GM12878 (cell line): ENCODE data around the gene PLEKHG1. TPM values are rescaled to one million over a fixed set of nuclear protein-coding genes. Genes with fewer than 3 reads are reported as not detected.
A peak's percentile ranks its signal among the peaks of the same experiment; 100 is the strongest.

Experiments
- BACH1 ChIP-seq: fragments of 450-650 bp; IDR thresholded peaks from 2 replicates; pipeline ENCODE4 v1.6.1; 2017; ENCODE audit warnings: mild to moderate bottlenecking, borderline replicate concordance
- BHLHE40 ChIP-seq, 2 experiments: fragments of 450-650 bp in 1 of 2; IDR thresholded peaks; 2 replicates each; pipeline ENCODE4 v1.6.1; 2011 to 2017; ENCODE audit warnings: low read depth in 2 of 2, borderline replicate concordance in 1 of 2, improper control_type of control experiment in 1 of 2, low read length in 1 of 2, mild to moderate bottlenecking in 1 of 2
- ESRRA ChIP-seq: IDR thresholded peaks from 2 replicates; pipeline ENCODE4 v1.6.1; 2012; ENCODE audit warnings: mild to moderate bottlenecking, low read length, improper control_type of control experiment
- HCFC1 ChIP-seq: fragments of 150-350 bp; IDR thresholded peaks from 2 replicates; pipeline ENCODE4 v1.6.1; 2014; ENCODE audit warnings: low read length
- KAT2A ChIP-seq: conservative IDR thresholded peaks from 2 replicates; pipeline ENCODE4 v1.6.1; 2011; ENCODE audit warnings: low read depth, low read length; ENCODE audit not compliant: control insufficient read depth
- MEF2A ChIP-seq: IDR thresholded peaks from 2 replicates; pipeline ENCODE4 v1.6.1; 2011; ENCODE audit warnings: low read depth, mild to moderate bottlenecking, low read length, moderate library complexity; ENCODE audit not compliant: insufficient read depth
- MEF2B ChIP-seq: fragments of 450-650 bp; IDR thresholded peaks from 2 replicates; pipeline ENCODE4 v1.6.1; 2018; ENCODE audit warnings: mild to moderate bottlenecking, moderate library complexity; ENCODE audit not compliant: partially characterized antibody, poor library complexity, severe bottlenecking
- MTA3 ChIP-seq: IDR thresholded peaks from 2 replicates; pipeline ENCODE4 v1.6.1; 2012; ENCODE audit warnings: low read length, inconsistent platforms, borderline replicate concordance
- MYC ChIP-seq: IDR thresholded peaks from 2 replicates; pipeline ENCODE4 v1.6.1; 2011; ENCODE audit warnings: mild to moderate bottlenecking, low read length, moderate library complexity, inconsistent platforms; ENCODE audit not compliant: insufficient read depth, insufficient replicate concordance, insufficient read length, severe bottlenecking
- NRF1 ChIP-seq: conservative IDR thresholded peaks from 2 replicates; pipeline ENCODE4 v1.6.1; 2011; ENCODE audit warnings: mild to moderate bottlenecking, low read depth, low read length, improper control_type of control experiment
- PML ChIP-seq: IDR thresholded peaks from 2 replicates; pipeline ENCODE4 v1.6.1; 2012; ENCODE audit warnings: low read length, inconsistent platforms
- POLR2A ChIP-seq: IDR thresholded peaks from 2 replicates; pipeline ENCODE4 v1.6.1; 2011; ENCODE audit warnings: low read depth, mild to moderate bottlenecking, low read length
- RUNX3 ChIP-seq: IDR thresholded peaks from 2 replicates; pipeline ENCODE4 v1.6.1; 2012; ENCODE audit warnings: low read length, inconsistent platforms
- SPI1 ChIP-seq: IDR thresholded peaks from 2 replicates; pipeline ENCODE4 v1.6.1; 2011; ENCODE audit warnings: low read depth, mild to moderate bottlenecking, low read length, moderate library complexity, borderline replicate concordance; ENCODE audit not compliant: insufficient read depth
- TARDBP ChIP-seq: IDR thresholded peaks from 2 replicates; pipeline ENCODE4 v1.6.1; 2016; ENCODE audit warnings: borderline replicate concordance
- YY1 ChIP-seq: IDR thresholded peaks from 2 replicates; pipeline ENCODE4 v1.6.1; 2011; ENCODE audit warnings: low read depth, mild to moderate bottlenecking, low read length
- ZSCAN29 ChIP-seq: fragments of 450-650 bp; IDR thresholded peaks from 2 replicates; pipeline ENCODE4 v1.6.1; 2017; ENCODE audit warnings: mild to moderate bottlenecking, moderate library complexity
- polyA plus RNA-seq, 11 experiments: library from polyadenylated mRNA; depleted of rRNA in 4 of 11; unstranded in 6 of 11; stranded (reverse) in 5 of 11; fragments of >200 nt; fragmentation: Nextera tagmentation in 4 of 11; fragmentation: Illumina TruSeq in 1 of 11; extraction: Ambion mirVana in 4 of 11; extraction: Trizol in 1 of 11; gene quantifications; 1 replicate in 1 of 11; 2 replicates in 10 of 11; pipeline versions ENCODE4 v1.2.1 to v1.2.3, GENCODE V29; 2011 to 2016; ENCODE audit warnings: inconsistent platforms in 2 of 11, missing spikeins in 2 of 11, low read depth in 1 of 11
- total RNA-seq, 4 experiments: library from RNA; depleted of rRNA in 3 of 4; stranded (reverse); fragments of >200 nt in 3 of 4; fragmentation: Illumina TruSeq in 1 of 4; extraction: Trizol in 1 of 4; gene quantifications; 2 replicates each; pipeline versions ENCODE4 v1.2.1 to v1.2.3, GENCODE V29; 2013 to 2021
- TF ChIP-seq, protein P1 (sequence below): IDR thresholded peaks from 2 replicates; pipeline ENCODE4 v1.6.1; 2012; ENCODE audit warnings: improper control_type of control experiment, low read depth, low read length; ENCODE audit not compliant: insufficient replicate concordance
- TF ChIP-seq, protein P2 (sequence below): fragments of 450-650 bp; IDR thresholded peaks from 2 replicates; pipeline ENCODE4 v1.6.1; 2017; ENCODE audit warnings: mild to moderate bottlenecking, low read depth, inconsistent platforms; ENCODE audit not compliant: poor library complexity, severe bottlenecking
- TF ChIP-seq, protein P3 (sequence below): IDR thresholded peaks from 2 replicates; pipeline ENCODE4 v1.6.1; 2012; ENCODE audit warnings: low read length, inconsistent platforms
- TF ChIP-seq, protein P4 (sequence below): IDR thresholded peaks from 2 replicates; pipeline ENCODE4 v1.6.1; 2011; ENCODE audit warnings: low read depth, low read length, improper control_type of control experiment, borderline replicate concordance

Gene PLEKHG1
- total and polyA plus RNA-seq, 10 of the 15 experiments (the other 5 are each of a cell fraction or from before 2014, with no cell fraction given), result 0.77 to 17.2 (median 4.9) TPM

DNA sequence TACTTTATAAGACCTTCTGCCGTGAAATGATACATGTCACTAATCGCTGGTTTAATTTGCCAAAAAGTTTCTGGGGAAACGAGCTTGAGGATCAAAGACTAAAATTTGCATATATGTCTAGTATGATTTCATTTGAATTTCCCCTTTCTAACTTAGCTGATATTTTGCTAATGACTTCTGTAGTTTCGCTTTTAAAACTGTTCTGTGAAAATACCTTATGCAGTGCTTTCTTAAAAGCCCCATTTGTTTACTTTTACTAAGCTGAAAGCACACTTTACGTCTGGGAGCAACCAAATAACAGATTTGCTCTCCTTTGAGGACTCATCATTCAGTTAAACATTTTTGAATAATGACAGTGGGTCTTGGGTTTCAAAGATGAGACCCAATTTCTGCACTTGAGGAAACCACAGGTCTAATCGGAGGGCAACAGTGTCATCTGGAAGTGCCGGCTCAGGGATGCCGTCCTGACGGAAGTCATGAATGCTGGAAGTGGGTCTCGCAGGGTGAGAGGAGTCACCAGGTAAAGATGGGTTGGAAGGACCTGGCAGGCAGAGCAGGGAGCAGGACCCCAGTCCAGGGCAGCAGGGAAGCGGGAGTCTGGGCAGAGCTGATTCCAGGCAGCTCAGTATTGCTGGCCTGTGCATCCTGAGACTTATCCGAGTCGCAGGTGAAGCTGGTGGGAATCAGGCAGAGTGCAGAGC, 33.2 kb downstream of the PLEKHG1 start (continued):
- TF ChIP-seq, protein P1, sequence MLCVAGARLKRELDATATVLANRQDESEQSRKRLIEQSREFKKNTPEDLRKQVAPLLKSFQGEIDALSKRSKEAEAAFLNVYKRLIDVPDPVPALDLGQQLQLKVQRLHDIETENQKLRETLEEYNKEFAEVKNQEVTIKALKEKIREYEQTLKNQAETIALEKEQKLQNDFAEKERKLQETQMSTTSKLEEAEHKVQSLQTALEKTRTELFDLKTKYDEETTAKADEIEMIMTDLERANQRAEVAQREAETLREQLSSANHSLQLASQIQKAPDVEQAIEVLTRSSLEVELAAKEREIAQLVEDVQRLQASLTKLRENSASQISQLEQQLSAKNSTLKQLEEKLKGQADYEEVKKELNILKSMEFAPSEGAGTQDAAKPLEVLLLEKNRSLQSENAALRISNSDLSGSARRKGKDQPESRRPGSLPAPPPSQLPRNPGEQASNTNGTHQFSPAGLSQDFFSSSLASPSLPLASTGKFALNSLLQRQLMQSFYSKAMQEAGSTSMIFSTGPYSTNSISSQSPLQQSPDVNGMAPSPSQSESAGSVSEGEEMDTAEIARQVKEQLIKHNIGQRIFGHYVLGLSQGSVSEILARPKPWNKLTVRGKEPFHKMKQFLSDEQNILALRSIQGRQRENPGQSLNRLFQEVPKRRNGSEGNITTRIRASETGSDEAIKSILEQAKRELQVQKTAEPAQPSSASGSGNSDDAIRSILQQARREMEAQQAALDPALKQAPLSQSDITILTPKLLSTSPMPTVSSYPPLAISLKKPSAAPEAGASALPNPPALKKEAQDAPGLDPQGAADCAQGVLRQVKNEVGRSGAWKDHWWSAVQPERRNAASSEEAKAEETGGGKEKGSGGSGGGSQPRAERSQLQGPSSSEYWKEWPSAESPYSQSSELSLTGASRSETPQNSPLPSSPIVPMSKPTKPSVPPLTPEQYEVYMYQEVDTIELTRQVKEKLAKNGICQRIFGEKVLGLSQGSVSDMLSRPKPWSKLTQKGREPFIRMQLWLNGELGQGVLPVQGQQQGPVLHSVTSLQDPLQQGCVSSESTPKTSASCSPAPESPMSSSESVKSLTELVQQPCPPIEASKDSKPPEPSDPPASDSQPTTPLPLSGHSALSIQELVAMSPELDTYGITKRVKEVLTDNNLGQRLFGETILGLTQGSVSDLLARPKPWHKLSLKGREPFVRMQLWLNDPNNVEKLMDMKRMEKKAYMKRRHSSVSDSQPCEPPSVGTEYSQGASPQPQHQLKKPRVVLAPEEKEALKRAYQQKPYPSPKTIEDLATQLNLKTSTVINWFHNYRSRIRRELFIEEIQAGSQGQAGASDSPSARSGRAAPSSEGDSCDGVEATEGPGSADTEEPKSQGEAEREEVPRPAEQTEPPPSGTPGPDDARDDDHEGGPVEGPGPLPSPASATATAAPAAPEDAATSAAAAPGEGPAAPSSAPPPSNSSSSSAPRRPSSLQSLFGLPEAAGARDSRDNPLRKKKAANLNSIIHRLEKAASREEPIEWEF, result no peak
- no peak for TF ChIP-seq SPI1
- TF ChIP-seq NRF1, result no peak
- TF ChIP-seq HCFC1, result no peak
- TF ChIP-seq MEF2A, result no peak
- no peak for TF ChIP-seq TARDBP
- 0 out of 2 replicates have a peak, but pooled peaks have one; percentile 33 for TF ChIP-seq MTA3
- TF ChIP-seq BHLHE40 (IDR thresholded peaks at IDR 0.05; ENCODE audit: borderline replicate concordance in 1 of 2, low read depth in 2 of 2, low read length in 1 of 2), result 0 out of 4 replicates have a peak, but pooled peaks of 1 of the 2 experiments have one; percentile 37
- peak; percentile 57; the same call in 1 of the 2 replicates for TF ChIP-seq PML
- peak; percentile 45; the same call in 1 of the 2 replicates for TF ChIP-seq POLR2A
- no peak for TF ChIP-seq MYC
- no peak for TF ChIP-seq KAT2A
- TF ChIP-seq, protein P2, sequence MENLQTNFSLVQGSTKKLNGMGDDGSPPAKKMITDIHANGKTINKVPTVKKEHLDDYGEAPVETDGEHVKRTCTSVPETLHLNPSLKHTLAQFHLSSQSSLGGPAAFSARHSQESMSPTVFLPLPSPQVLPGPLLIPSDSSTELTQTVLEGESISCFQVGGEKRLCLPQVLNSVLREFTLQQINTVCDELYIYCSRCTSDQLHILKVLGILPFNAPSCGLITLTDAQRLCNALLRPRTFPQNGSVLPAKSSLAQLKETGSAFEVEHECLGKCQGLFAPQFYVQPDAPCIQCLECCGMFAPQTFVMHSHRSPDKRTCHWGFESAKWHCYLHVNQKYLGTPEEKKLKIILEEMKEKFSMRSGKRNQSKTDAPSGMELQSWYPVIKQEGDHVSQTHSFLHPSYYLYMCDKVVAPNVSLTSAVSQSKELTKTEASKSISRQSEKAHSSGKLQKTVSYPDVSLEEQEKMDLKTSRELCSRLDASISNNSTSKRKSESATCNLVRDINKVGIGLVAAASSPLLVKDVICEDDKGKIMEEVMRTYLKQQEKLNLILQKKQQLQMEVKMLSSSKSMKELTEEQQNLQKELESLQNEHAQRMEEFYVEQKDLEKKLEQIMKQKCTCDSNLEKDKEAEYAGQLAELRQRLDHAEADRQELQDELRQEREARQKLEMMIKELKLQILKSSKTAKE, result peak; percentile 67
- TF ChIP-seq, protein P3, sequence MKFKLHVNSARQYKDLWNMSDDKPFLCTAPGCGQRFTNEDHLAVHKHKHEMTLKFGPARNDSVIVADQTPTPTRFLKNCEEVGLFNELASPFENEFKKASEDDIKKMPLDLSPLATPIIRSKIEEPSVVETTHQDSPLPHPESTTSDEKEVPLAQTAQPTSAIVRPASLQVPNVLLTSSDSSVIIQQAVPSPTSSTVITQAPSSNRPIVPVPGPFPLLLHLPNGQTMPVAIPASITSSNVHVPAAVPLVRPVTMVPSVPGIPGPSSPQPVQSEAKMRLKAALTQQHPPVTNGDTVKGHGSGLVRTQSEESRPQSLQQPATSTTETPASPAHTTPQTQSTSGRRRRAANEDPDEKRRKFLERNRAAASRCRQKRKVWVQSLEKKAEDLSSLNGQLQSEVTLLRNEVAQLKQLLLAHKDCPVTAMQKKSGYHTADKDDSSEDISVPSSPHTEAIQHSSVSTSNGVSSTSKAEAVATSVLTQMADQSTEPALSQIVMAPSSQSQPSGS, result peak; percentile 83
- TF ChIP-seq ZSCAN29, result no peak
- TF ChIP-seq ESRRA, result no peak
- TF ChIP-seq YY1, result no peak
- TF ChIP-seq, protein P4, sequence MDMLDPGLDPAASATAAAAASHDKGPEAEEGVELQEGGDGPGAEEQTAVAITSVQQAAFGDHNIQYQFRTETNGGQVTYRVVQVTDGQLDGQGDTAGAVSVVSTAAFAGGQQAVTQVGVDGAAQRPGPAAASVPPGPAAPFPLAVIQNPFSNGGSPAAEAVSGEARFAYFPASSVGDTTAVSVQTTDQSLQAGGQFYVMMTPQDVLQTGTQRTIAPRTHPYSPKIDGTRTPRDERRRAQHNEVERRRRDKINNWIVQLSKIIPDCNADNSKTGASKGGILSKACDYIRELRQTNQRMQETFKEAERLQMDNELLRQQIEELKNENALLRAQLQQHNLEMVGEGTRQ, result no peak
- TF ChIP-seq MEF2B, result no peak
- peak; percentile 55 for TF ChIP-seq RUNX3
- no peak for TF ChIP-seq BACH1
